DND-41 (cell line): ENCODE measurements around the gene JAKMIP1.

Source experiments
- EZH2 ChIP-seq: IDR thresholded peaks from 3 replicates; pipeline ENCODE4 v1.6.1; 2012; ENCODE audit warnings: borderline replicate concordance, low read depth, mild to moderate bottlenecking, moderate library complexity, low read length, inconsistent platforms; ENCODE audit not compliant: severe bottlenecking
- TF ChIP-seq, protein P1 (sequence below): IDR thresholded peaks from 2 replicates; pipeline ENCODE4 v1.5.1; 2012; ENCODE audit warnings: borderline replicate concordance, low read length, moderate library complexity, mild to moderate bottlenecking; ENCODE audit not compliant: poor library complexity, severe bottlenecking; ENCODE audit errors: extremely low read depth

GRCh38 chr4:5992171-5992827, 208.1 kb downstream of the JAKMIP1 start:
- TF ChIP-seq, protein P1, sequence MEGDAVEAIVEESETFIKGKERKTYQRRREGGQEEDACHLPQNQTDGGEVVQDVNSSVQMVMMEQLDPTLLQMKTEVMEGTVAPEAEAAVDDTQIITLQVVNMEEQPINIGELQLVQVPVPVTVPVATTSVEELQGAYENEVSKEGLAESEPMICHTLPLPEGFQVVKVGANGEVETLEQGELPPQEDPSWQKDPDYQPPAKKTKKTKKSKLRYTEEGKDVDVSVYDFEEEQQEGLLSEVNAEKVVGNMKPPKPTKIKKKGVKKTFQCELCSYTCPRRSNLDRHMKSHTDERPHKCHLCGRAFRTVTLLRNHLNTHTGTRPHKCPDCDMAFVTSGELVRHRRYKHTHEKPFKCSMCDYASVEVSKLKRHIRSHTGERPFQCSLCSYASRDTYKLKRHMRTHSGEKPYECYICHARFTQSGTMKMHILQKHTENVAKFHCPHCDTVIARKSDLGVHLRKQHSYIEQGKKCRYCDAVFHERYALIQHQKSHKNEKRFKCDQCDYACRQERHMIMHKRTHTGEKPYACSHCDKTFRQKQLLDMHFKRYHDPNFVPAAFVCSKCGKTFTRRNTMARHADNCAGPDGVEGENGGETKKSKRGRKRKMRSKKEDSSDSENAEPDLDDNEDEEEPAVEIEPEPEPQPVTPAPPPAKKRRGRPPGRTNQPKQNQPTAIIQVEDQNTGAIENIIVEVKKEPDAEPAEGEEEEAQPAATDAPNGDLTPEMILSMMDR = no peak
- no peak for TF ChIP-seq EZH2
